ES-I3 (cell line): ENCODE results near the gene EPHB2.

ENCODE experiments used
- H3K36me3 ChIP-seq: 2 replicates; pipeline ENCODE4 v1.6.1; 2013; ENCODE audit warnings: mild to moderate bottlenecking, low read length, control low read depth, moderate library complexity; ENCODE audit not compliant: insufficient read depth
- H3K4me1 ChIP-seq: 2 replicates; pipeline ENCODE4 v1.6.1; 2013; ENCODE audit warnings: mild to moderate bottlenecking, control low read depth, low read length; ENCODE audit not compliant: insufficient read depth
- H3K9ac ChIP-seq: 2 replicates; pipeline ENCODE4 v1.6.1; 2013; ENCODE audit warnings: low read depth, mild to moderate bottlenecking, low read length, moderate library complexity
- H3K9me3 ChIP-seq: 2 replicates; pipeline ENCODE4 v1.6.1; 2013; ENCODE audit warnings: mild to moderate bottlenecking, low read length, moderate library complexity; ENCODE audit not compliant: control insufficient read depth, insufficient read depth

Gene EPHB2

GRCh38 chr1:22819361-22819760 lies 108.7 kb downstream of the EPHB2 start:
- H3K36me3 ChIP-seq, result no peaks in the 10 kb centered on the region
- no peak overlapping the region for H3K9ac ChIP-seq
- H3K9me3 ChIP-seq, result no peaks in the 10 kb centered on the region
- peaks cover 4% of the 10 kb centered on the region; the same call in 1 of the 2 replicates for H3K4me1 ChIP-seq

DNA sequence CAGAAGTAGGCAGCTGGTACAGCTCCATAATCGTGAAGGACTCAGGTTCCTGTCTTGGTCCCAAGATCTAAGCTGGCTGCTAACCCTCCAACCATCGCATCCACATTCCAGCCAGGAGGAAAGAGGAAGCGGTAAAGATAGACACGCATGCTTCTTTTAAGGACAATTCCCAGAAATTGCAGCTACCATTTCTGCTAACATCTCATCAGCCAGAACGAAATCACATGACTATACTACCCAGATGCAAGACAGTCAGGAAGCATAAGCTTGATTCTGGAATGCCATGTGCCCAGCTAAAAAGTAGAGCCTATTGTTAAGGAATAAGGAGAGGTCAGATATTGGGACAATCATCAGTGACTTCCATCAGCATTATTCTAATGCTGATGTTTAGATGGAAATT lies 110.4 kb downstream of the EPHB2 start:
- peaks cover 6% of the 10 kb centered on the region; the same call in 1 of the 2 replicates for H3K4me1 ChIP-seq
- H3K9me3 ChIP-seq, result no peaks in the 10 kb centered on the region
- H3K9ac ChIP-seq, result no peak overlapping the region
- no peaks in the 10 kb centered on the region for H3K36me3 ChIP-seq

GRCh38 chr1:22822371-22822770 lies 111.7 kb downstream of the EPHB2 start:
- Histone ChIP-seq H3K9me3 (no peaks in the 10 kb centered on the region), H3K9ac (no peak overlapping the region), H3K36me3 (no peaks in the 10 kb centered on the region), H3K4me1 (peaks cover 19% of the 10 kb centered on the region)

- Histone ChIP-seq H3K36me3 (no peaks in the 10 kb centered on the region), H3K9ac (no peak overlapping the region), H3K9me3 (no peaks in the 10 kb centered on the region), H3K4me1 (peaks cover 30% of the 10 kb centered on the region)
Measured at GRCh38 chr1:22824466-22824865, 113.8 kb downstream of the EPHB2 start.

- Histone ChIP-seq H3K36me3 (no peaks in the 10 kb centered on the region), H3K9me3 (no peaks in the 10 kb centered on the region), H3K9ac (no peak overlapping the region), H3K4me1 (peaks cover 34% of the 10 kb centered on the region)
Measured at GRCh38 chr1:22824975-22825374, 114.3 kb downstream of the EPHB2 start.

- H3K9ac ChIP-seq, result no peak overlapping the region
- no peaks in the 10 kb centered on the region for H3K9me3 ChIP-seq
- peaks cover 34% of the 10 kb centered on the region for H3K4me1 ChIP-seq
- H3K36me3 ChIP-seq, result no peaks in the 10 kb centered on the region
Measured at GRCh38 chr1:22825486-22826189, 115.0 kb downstream of the EPHB2 start.

DNA sequence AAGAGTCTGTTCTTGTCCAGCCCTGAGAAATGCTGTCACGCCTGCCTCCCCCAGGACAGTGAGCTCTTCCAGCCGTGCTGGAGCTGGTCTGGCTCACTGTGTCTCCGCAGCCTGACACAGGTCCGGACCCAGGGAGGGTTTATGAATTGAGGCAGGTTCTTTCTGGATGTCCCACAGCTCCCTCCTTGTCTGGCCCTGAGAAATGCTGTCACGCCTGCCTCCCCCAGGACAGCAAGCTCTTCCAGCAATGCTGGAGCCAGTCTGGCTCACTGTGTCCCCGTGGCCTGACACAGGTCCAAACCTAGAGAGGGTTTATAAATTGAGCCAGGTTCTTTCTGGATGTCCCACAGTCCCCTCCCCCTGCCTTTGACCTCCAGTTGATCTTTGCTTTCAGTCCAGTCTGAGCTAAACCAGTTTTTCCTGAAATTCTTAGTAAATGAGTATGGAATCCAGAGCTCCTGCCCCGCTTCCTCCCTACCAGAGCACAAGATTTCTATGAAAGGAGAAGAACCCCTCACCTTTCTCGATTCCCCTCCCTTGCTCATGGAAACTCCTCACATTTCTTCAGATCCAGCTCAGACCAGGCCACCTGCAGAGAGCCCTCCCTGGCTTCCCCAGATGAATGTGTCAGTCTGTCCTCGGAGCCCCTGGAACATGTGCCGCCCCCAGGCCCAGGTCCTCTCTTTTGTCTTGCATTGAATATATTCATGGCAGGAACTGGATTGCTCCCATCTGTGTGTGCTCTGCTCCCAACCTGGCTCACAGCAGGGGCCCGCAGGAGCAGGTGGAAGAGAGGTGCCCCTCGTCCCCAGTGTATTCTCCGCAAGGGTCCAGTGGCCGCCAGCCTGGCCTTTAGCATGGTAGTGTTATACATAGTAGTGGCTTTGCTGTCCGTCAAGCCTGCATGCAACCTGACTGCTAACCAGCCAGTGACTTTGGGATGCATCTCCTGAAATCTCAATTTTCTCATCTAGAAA lies 116.3 kb downstream of the EPHB2 start:
- no peak overlapping the region for H3K9ac ChIP-seq
- H3K9me3 ChIP-seq, result no peaks in the 10 kb centered on the region
- H3K4me1 ChIP-seq, result peaks cover 38% of the 10 kb centered on the region
- H3K36me3 ChIP-seq, result no peaks in the 10 kb centered on the region

GRCh38 chr1:22827666-22828483 lies 117.2 kb downstream of the EPHB2 start:
- H3K4me1 ChIP-seq, result peaks cover 38% of the 10 kb centered on the region
- no peaks in the 10 kb centered on the region for H3K9me3 ChIP-seq
- H3K9ac ChIP-seq, result no peak overlapping the region
- H3K36me3 ChIP-seq, result no peaks in the 10 kb centered on the region

- H3K9ac ChIP-seq, result no peak overlapping the region
Measured at GRCh38 chr1:22828484-22829308, 118.1 kb downstream of the EPHB2 start.

GRCh38 chr1:22829309-22829989 lies 118.8 kb downstream of the EPHB2 start:
- Histone ChIP-seq H3K36me3 (no peaks in the 10 kb centered on the region), H3K9ac (no peak overlapping the region), H3K4me1 (peaks cover 38% of the 10 kb centered on the region), H3K9me3 (no peaks in the 10 kb centered on the region)

More at GRCh38 chr1:22828484-22829308, 118.1 kb downstream of the EPHB2 start:
- Histone ChIP-seq H3K36me3 (no peaks in the 10 kb centered on the region), H3K9me3 (no peaks in the 10 kb centered on the region), H3K4me1 (peaks cover 38% of the 10 kb centered on the region)

DNA sequence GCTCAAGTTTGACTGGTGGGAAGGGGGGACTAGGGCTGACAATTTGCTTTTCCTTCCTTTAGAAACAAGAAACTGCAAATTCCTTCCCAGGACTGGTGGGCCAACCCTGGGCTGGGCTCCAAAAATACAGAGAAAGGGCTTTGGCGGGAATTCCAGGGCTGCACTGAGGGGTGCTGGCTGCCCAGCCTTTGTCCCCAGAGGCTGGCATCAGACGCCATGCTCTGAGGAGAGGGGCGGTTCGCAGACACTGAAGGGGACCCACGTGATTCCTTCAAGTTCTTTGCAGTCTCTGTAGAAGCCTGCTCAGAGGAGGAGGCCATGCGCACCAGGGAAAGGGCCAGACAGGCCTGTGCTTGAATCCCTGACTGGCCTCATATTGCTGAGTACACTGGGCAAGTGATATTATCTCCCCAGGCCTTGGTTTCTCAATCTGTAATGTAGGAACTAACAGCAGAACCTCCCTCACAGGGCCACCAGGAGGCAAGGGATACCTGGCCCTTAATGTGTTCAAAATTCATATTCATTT lies 119.5 kb downstream of the EPHB2 start:
- H3K9me3 ChIP-seq, result no peaks in the 10 kb centered on the region
- H3K9ac ChIP-seq, result no peak overlapping the region
- peaks cover 38% of the 10 kb centered on the region for H3K4me1 ChIP-seq
- H3K36me3 ChIP-seq, result no peaks in the 10 kb centered on the region

DNA sequence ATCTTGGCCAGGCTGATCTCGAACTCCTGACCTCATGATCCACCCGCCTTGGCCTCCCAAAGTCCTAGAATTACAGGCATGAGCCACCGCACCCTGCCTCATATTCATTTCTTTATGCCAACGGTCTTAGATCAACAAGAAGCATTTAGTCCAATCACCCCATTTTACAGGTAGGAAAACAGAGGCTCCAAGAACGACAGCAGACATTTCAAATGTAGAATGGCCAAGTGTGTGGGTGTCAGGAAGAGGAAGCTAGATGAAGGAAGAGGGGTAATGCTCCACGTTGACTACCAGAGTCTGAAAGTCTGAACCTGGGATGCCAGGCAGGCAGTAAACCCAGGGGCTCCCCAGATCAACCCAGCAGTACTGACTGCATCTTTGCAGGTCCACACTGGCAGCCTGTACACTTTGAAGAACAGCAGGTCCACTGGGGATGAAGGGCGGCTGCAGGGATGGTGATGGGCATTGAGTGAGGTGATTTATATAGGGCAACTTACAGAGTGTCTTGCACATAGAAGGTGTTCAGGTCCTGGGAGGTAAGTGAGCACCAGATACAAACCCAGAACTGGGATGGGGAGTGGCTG lies 120.2 kb downstream of the EPHB2 start:
- Histone ChIP-seq H3K36me3 (no peaks in the 10 kb centered on the region), H3K4me1 (peaks cover 42% of the 10 kb centered on the region), H3K9me3 (no peaks in the 10 kb centered on the region), H3K9ac (no peak overlapping the region)
